HepG2 (cell line): Measurements from ENCODE around the gene HYI. TPM values are rescaled to one million over a fixed set of nuclear protein-coding genes. Genes with fewer than 3 reads are reported as not detected.

Experiments
- CEBPB ChIP-seq: IDR thresholded peaks from 2 replicates; pipeline ENCODE4 v1.6.1; 2011; ENCODE audit warnings: low read depth, low read length, improper control_type of control experiment, borderline replicate concordance
- ERF ChIP-seq: IDR thresholded peaks from 2 replicates; pipeline ENCODE4 v1.6.1; 2018; ENCODE audit warnings: missing biosample characterization, missing genetic modification reagents
- HIC2 ChIP-seq: sonication (generic); formaldehyde crosslinking; IDR thresholded peaks from 2 replicates; pipeline ENCODE4 v1.9.0; 2022; ENCODE audit warnings: low read depth, missing genetic modification reagents
- LBX2 ChIP-seq: sonication (generic); formaldehyde crosslinking; IDR thresholded peaks from 2 replicates; pipeline ENCODE4 v1.5.0; 2020; ENCODE audit warnings: missing genetic modification reagents, mild to moderate bottlenecking, borderline replicate concordance
- MEIS1 ChIP-seq: sonication (generic); formaldehyde crosslinking; IDR thresholded peaks from 2 replicates; pipeline ENCODE4 v1.9.0; 2021; ENCODE audit warnings: mild to moderate bottlenecking, missing genetic modification reagents, moderate library complexity, borderline replicate concordance
- NAIF1 ChIP-seq: sonication (generic); formaldehyde crosslinking; IDR thresholded peaks from 2 replicates; pipeline ENCODE4 v1.5.0; 2020; ENCODE audit warnings: mild to moderate bottlenecking, missing genetic modification reagents, borderline replicate concordance
- RARG ChIP-seq: sonication (generic); formaldehyde crosslinking; IDR thresholded peaks from 2 replicates; pipeline ENCODE4 v1.4.0; 2020; ENCODE audit warnings: low read depth, mild to moderate bottlenecking, missing genetic modification reagents
- RBM22 ChIP-seq: fragments of 200-400 bp; formaldehyde crosslinking; optimal IDR thresholded peaks from 2 replicates; pipeline ENCODE3; 2017; ENCODE audit warnings: mild to moderate bottlenecking, low read length, moderate library complexity
- RXRA ChIP-seq: sonication (generic); formaldehyde crosslinking; IDR thresholded peaks from 2 replicates; pipeline ENCODE4 v1.5.1; 2020; ENCODE audit warnings: missing genetic modification reagents
- RXRB ChIP-seq: IDR thresholded peaks from 2 replicates; pipeline ENCODE4 v1.6.1; 2016; ENCODE audit warnings: borderline replicate concordance, missing genetic modification reagents, missing compliant biosample characterization
- TERF1 ChIP-seq: sonication (generic); formaldehyde crosslinking; IDR thresholded peaks from 2 replicates; pipeline ENCODE4 v1.8.0; 2022; ENCODE audit warnings: mild to moderate bottlenecking, missing genetic modification reagents, moderate library complexity
- ZFY ChIP-seq: sonication (generic); formaldehyde crosslinking; IDR thresholded peaks from 2 replicates; pipeline ENCODE4 v1.4.0; 2020; ENCODE audit warnings: missing genetic modification reagents
- ZNF567 ChIP-seq: sonication (generic); formaldehyde crosslinking; IDR thresholded peaks from 2 replicates; pipeline ENCODE4 v1.8.1; 2023; ENCODE audit warnings: mild to moderate bottlenecking, missing genetic modification reagents, borderline replicate concordance
- ZNF572 ChIP-seq: sonication (generic); formaldehyde crosslinking; IDR thresholded peaks from 2 replicates; pipeline ENCODE4 v1.5.1; 2020; ENCODE audit warnings: mild to moderate bottlenecking, missing genetic modification reagents
- ZNF619 ChIP-seq: sonication (generic); formaldehyde crosslinking; IDR thresholded peaks from 2 replicates; pipeline ENCODE4 v1.4.0; 2020; ENCODE audit warnings: mild to moderate bottlenecking, missing genetic modification reagents
- ZNF713 ChIP-seq: sonication (generic); formaldehyde crosslinking; IDR thresholded peaks from 2 replicates; pipeline ENCODE4 v1.4.0; 2020; ENCODE audit warnings: mild to moderate bottlenecking, missing genetic modification reagents
- polyA plus RNA-seq, 8 experiments: library from polyadenylated mRNA; depleted of rRNA in 3 of 8; stranded (reverse) in 7 of 8; unstranded in 1 of 8; fragments of >200 nt; fragmentation: Illumina TruSeq in 4 of 8; extraction: Trizol in 4 of 8; gene quantifications; 2 replicates each; pipeline versions ENCODE4 v1.2.1 to v1.2.3, GENCODE V29; 2011 to 2016; ENCODE audit warnings: low read depth in 4 of 8, missing spikeins in 1 of 8, mixed read lengths in 1 of 8; ENCODE audit not compliant: insufficient read depth in 1 of 8
- total RNA-seq, 5 experiments: library from RNA; depleted of rRNA; stranded (reverse); fragments of >200 nt; fragmentation: Illumina TruSeq; extraction: Trizol; gene quantifications; 2 replicates each; pipeline ENCODE4 v1.2.3, GENCODE V29; 2016; ENCODE audit warnings: low read depth in 1 of 5
- TF ChIP-seq, protein P1 (sequence below): sonication (generic); formaldehyde crosslinking; IDR thresholded peaks from 2 replicates; pipeline ENCODE4 v1.4.0; 2020; ENCODE audit warnings: mild to moderate bottlenecking, missing genetic modification reagents
- TF ChIP-seq, protein P2 (sequence below): sonication (generic); formaldehyde crosslinking; IDR thresholded peaks from 2 replicates; pipeline ENCODE4 v1.5.0; 2020; ENCODE audit warnings: missing genetic modification reagents
- TF ChIP-seq, protein P3 (sequence below): sonication (generic); formaldehyde crosslinking; IDR thresholded peaks from 2 replicates; pipeline ENCODE4 v1.5.0; 2020; ENCODE audit warnings: mild to moderate bottlenecking, low read depth, missing genetic modification reagents, borderline replicate concordance
- TF ChIP-seq, protein P4 (sequence below): sonication (generic); formaldehyde crosslinking; conservative IDR thresholded peaks from 2 replicates; pipeline ENCODE4 v1.8.0; 2022; ENCODE audit warnings: low read depth, missing genetic modification reagents

The HYI gene
- total and polyA plus RNA-seq, 2 of the 13 experiments (the other 11 are each of a cell fraction or from before 2014, with no cell fraction given): not detected

GRCh38 chr1:43465505-43466067 is 11.9 kb upstream of the HYI start (continued):
- TF ChIP-seq ZNF567 (CRISPR knock-in tag) (no peak), LBX2 (CRISPR knock-in tag) (no peak), RARG (CRISPR knock-in tag) (no peak), CEBPB (no peak), RXRB (peak; percentile 52; the same call in 1 of the 2 replicates), ZNF572 (CRISPR knock-in tag) (no peak), TERF1 (no peak), HIC2 (CRISPR knock-in tag) (no peak), ZNF713 (no peak), MEIS1 (CRISPR knock-in tag) (no peak), ZFY (peak; percentile 26; the same call in 1 of the 2 replicates), RBM22 (no peak), NAIF1 (CRISPR knock-in tag) (no peak), RXRA (peak; percentile 25; the same call in 1 of the 2 replicates), ZNF619 (CRISPR knock-in tag) (no peak), ERF (no peak)
- TF ChIP-seq, protein P1, sequence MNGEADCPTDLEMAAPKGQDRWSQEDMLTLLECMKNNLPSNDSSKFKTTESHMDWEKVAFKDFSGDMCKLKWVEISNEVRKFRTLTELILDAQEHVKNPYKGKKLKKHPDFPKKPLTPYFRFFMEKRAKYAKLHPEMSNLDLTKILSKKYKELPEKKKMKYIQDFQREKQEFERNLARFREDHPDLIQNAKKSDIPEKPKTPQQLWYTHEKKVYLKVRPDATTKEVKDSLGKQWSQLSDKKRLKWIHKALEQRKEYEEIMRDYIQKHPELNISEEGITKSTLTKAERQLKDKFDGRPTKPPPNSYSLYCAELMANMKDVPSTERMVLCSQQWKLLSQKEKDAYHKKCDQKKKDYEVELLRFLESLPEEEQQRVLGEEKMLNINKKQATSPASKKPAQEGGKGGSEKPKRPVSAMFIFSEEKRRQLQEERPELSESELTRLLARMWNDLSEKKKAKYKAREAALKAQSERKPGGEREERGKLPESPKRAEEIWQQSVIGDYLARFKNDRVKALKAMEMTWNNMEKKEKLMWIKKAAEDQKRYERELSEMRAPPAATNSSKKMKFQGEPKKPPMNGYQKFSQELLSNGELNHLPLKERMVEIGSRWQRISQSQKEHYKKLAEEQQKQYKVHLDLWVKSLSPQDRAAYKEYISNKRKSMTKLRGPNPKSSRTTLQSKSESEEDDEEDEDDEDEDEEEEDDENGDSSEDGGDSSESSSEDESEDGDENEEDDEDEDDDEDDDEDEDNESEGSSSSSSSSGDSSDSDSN (CRISPR knock-in tag): no peak
- TF ChIP-seq, protein P2, sequence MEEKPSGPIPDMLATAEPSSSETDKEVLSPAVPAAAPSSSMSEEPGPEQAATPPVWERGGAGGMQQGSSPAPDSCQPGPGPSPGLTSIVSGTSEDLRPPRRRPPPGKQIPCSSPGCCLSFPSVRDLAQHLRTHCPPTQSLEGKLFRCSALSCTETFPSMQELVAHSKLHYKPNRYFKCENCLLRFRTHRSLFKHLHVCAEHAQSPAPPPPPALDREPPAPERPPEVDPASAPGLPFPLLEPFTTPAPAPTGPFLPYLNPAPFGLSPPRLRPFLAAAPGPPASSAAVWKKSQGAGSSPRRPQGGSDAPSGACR: no peak
- TF ChIP-seq, protein P3, sequence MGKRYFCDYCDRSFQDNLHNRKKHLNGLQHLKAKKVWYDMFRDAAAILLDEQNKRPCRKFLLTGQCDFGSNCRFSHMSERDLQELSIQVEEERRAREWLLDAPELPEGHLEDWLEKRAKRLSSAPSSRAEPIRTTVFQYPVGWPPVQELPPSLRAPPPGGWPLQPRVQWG (CRISPR knock-in tag): no peak
- TF ChIP-seq, protein P4, sequence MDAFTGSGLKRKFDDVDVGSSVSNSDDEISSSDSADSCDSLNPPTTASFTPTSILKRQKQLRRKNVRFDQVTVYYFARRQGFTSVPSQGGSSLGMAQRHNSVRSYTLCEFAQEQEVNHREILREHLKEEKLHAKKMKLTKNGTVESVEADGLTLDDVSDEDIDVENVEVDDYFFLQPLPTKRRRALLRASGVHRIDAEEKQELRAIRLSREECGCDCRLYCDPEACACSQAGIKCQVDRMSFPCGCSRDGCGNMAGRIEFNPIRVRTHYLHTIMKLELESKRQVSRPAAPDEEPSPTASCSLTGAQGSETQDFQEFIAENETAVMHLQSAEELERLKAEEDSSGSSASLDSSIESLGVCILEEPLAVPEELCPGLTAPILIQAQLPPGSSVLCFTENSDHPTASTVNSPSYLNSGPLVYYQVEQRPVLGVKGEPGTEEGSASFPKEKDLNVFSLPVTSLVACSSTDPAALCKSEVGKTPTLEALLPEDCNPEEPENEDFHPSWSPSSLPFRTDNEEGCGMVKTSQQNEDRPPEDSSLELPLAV (CRISPR knock-in tag): no peak
